HEK293 (cell line): Measurements from ENCODE around the gene NR0B2.

Experiments
- CTCF ChIA-PET: fragments of 350-600 bp; formaldehyde crosslinking; extraction: SDS; loops from one replicate; lab custom pipeline; 2021; ENCODE audit warnings: antibody characterized with exemption; lab: Yijun Ruan, JAX
- POLR2A ChIA-PET: fragments of 300-600 bp; formaldehyde crosslinking; extraction: SDS; loops from one replicate; lab custom pipeline; 2020; ENCODE audit warnings: antibody characterized with exemption, inconsistent platforms; lab: Yijun Ruan, JAX
- H3K27ac ChIP-seq: fragments of 200-500 bp; sonication (Bioruptor generic); 2 replicates; pipeline ENCODE4 v1.5.1; 2014; ENCODE audit warnings: low read depth, low read length, control low read depth, inconsistent platforms; ENCODE audit errors: extremely low read depth
- H3K36me3 ChIP-seq, 2 experiments: fragments of 200-500 bp in 1 of 2; sonication (Bioruptor generic) in 1 of 2; 1 replicate in 1 of 2; 2 replicates in 1 of 2; pipeline ENCODE4 v1.5.1; 2014 to 2017; ENCODE audit warnings: inconsistent platforms in 2 of 2, low read length in 2 of 2; ENCODE audit not compliant: control insufficient read depth in 2 of 2, insufficient read depth in 1 of 2
- H3K4me1 ChIP-seq: fragments of 200-500 bp; sonication (Bioruptor generic); 2 replicates; pipeline ENCODE4 v1.5.1; 2014; ENCODE audit warnings: mild to moderate bottlenecking, low read length, inconsistent platforms; ENCODE audit not compliant: control insufficient read depth, insufficient read depth
- H3K4me3 ChIP-seq: 2 replicates; pipeline ENCODE4 v1.5.1; 2011; ENCODE audit warnings: low read depth, mild to moderate bottlenecking, control low read depth, low read length, moderate library complexity
- H3K9me3 ChIP-seq: fragments of 200-500 bp; sonication (Bioruptor generic); 2 replicates; pipeline ENCODE4 v1.5.1; 2014; ENCODE audit warnings: low read depth, low read length, inconsistent platforms; ENCODE audit not compliant: control insufficient read depth, insufficient read depth
- BCL11B ChIP-seq: fragments of 450-650 bp; formaldehyde crosslinking; IDR thresholded peaks from 2 replicates; pipeline ENCODE4 v1.5.1; 2016; ENCODE audit warnings: low read depth, missing biosample characterization, missing genetic modification characterization
- ELK4 ChIP-seq: IDR thresholded peaks from 2 replicates; pipeline ENCODE4 v1.6.1; 2011; ENCODE audit warnings: mild to moderate bottlenecking, low read depth, low read length, borderline replicate concordance
- KLF8 ChIP-seq: fragments of 450-650 bp; formaldehyde crosslinking; IDR thresholded peaks from 2 replicates; pipeline ENCODE4 v1.5.1; 2016; ENCODE audit warnings: missing biosample characterization, missing genetic modification characterization
- OVOL3 ChIP-seq: fragments of 450-650 bp; formaldehyde crosslinking; IDR thresholded peaks from 2 replicates; pipeline ENCODE4 v1.5.1; 2016; ENCODE audit warnings: missing biosample characterization, missing genetic modification characterization
- SALL2 ChIP-seq: fragments of 450-650 bp; formaldehyde crosslinking; IDR thresholded peaks from 2 replicates; pipeline ENCODE4 v1.5.0; 2017; ENCODE audit warnings: missing biosample characterization, mild to moderate bottlenecking, missing genetic modification characterization, borderline replicate concordance
- TRIM28 ChIP-seq: IDR thresholded peaks from 2 replicates; pipeline ENCODE4 v1.6.1; 2011; ENCODE audit warnings: low read length, control low read depth, borderline replicate concordance
- ZBTB17 ChIP-seq: fragments of 450-650 bp; formaldehyde crosslinking; IDR thresholded peaks from 2 replicates; pipeline ENCODE4 v1.5.1; 2016; ENCODE audit warnings: missing biosample characterization, missing genetic modification characterization
- ZBTB20 ChIP-seq: fragments of 450-650 bp; formaldehyde crosslinking; IDR thresholded peaks from 2 replicates; pipeline ENCODE4 v1.5.1; 2016; ENCODE audit warnings: missing biosample characterization, missing genetic modification characterization
- ZBTB8A ChIP-seq: fragments of 450-650 bp; formaldehyde crosslinking; IDR thresholded peaks from 2 replicates; pipeline ENCODE4 v1.5.1; 2016; ENCODE audit warnings: missing biosample characterization, missing genetic modification characterization
- ZFHX2 ChIP-seq: fragments of 450-650 bp; formaldehyde crosslinking; conservative IDR thresholded peaks from 2 replicates; pipeline ENCODE4 v1.5.1; 2016; ENCODE audit warnings: missing biosample characterization, missing genetic modification characterization
- ZFP69B ChIP-seq: fragments of 450-650 bp; formaldehyde crosslinking; IDR thresholded peaks from 2 replicates; pipeline ENCODE4 v1.5.1; 2016; ENCODE audit warnings: missing biosample characterization, missing genetic modification characterization
- ZNF112 ChIP-seq: fragments of 450-650 bp; formaldehyde crosslinking; IDR thresholded peaks from 2 replicates; pipeline ENCODE4 v1.5.0; 2017; ENCODE audit warnings: missing biosample characterization, missing genetic modification characterization
- ZNF174 ChIP-seq: fragments of 450-650 bp; formaldehyde crosslinking; IDR thresholded peaks from 2 replicates; pipeline ENCODE4 v1.5.0; 2017; ENCODE audit warnings: missing biosample characterization, mild to moderate bottlenecking, missing genetic modification characterization
- ZNF211 ChIP-seq: fragments of 450-650 bp; formaldehyde crosslinking; IDR thresholded peaks from 2 replicates; pipeline ENCODE4 v1.5.1; 2016; ENCODE audit warnings: low read depth, missing biosample characterization, missing genetic modification characterization
- ZNF335 ChIP-seq: fragments of 450-650 bp; formaldehyde crosslinking; conservative IDR thresholded peaks from 2 replicates; pipeline ENCODE4 v1.5.1; 2016; ENCODE audit warnings: missing biosample characterization, missing genetic modification characterization
- ZNF366 ChIP-seq: fragments of 450-650 bp; formaldehyde crosslinking; conservative IDR thresholded peaks from 2 replicates; pipeline ENCODE4 v1.5.1; 2016; ENCODE audit warnings: missing biosample characterization, missing genetic modification characterization
- ZNF37A ChIP-seq: fragments of 450-650 bp; IDR thresholded peaks from 2 replicates; pipeline ENCODE4 v1.5.1; 2018; ENCODE audit warnings: missing biosample characterization, missing genetic modification characterization
- ZNF423 ChIP-seq: fragments of 450-650 bp; formaldehyde crosslinking; IDR thresholded peaks from 2 replicates; pipeline ENCODE4 v1.5.1; 2016; ENCODE audit warnings: missing biosample characterization, missing genetic modification characterization
- ZNF580 ChIP-seq: fragments of 450-650 bp; formaldehyde crosslinking; IDR thresholded peaks from 2 replicates; pipeline ENCODE4 v1.5.1; 2016; ENCODE audit warnings: missing biosample characterization, missing genetic modification characterization
- ZNF777 ChIP-seq: fragments of 450-650 bp; formaldehyde crosslinking; IDR thresholded peaks from 2 replicates; pipeline ENCODE4 v1.5.1; 2017; ENCODE audit warnings: missing biosample characterization, missing genetic modification characterization, borderline replicate concordance
- ZNF792 ChIP-seq: fragments of 450-650 bp; formaldehyde crosslinking; IDR thresholded peaks from 2 replicates; pipeline ENCODE4 v1.5.1; 2016; ENCODE audit warnings: missing biosample characterization, missing genetic modification characterization
- ZSCAN5A ChIP-seq: fragments of 450-650 bp; formaldehyde crosslinking; IDR thresholded peaks from 2 replicates; pipeline ENCODE4 v1.5.1; 2016; ENCODE audit warnings: missing biosample characterization, missing genetic modification characterization
- TF ChIP-seq, protein P1 (sequence below): fragments of 450-650 bp; formaldehyde crosslinking; IDR thresholded peaks from 2 replicates; pipeline ENCODE4 v1.5.1; 2016; ENCODE audit warnings: missing biosample characterization, missing genetic modification characterization
- TF ChIP-seq, protein P2 (sequence below): fragments of 450-650 bp; formaldehyde crosslinking; optimal IDR thresholded peaks from 2 replicates; pipeline ENCODE3; 2016; ENCODE audit warnings: missing biosample characterization, mild to moderate bottlenecking, missing genetic modification characterization
- TF ChIP-seq, protein P3 (sequence below): fragments of 450-650 bp; formaldehyde crosslinking; IDR thresholded peaks from 2 replicates; pipeline ENCODE4 v1.5.1; 2016; ENCODE audit warnings: missing biosample characterization, missing genetic modification characterization, borderline replicate concordance
- TF ChIP-seq, protein P4 (sequence below): sonication (generic); formaldehyde crosslinking; IDR thresholded peaks from 2 replicates; pipeline ENCODE4 v1.8.1; 2022; ENCODE audit warnings: mild to moderate bottlenecking, moderate library complexity, missing genetic modification reagents

The NR0B2 gene

GRCh38 chr1:26864610-26865480, 48.9 kb downstream of the NR0B2 start:
- peak overlapping the region; percentile 61 for H3K27ac ChIP-seq
- H3K4me1 ChIP-seq: 0 out of 2 replicates have a peak, but pooled peaks cover 2% of the 10 kb centered on the region
- no peaks in the 10 kb centered on the region for H3K9me3 ChIP-seq
- no peaks in the 10 kb centered on the region for H3K36me3 ChIP-seq
- H3K4me3 ChIP-seq: peak overlapping the region; percentile 59
- CTCF ChIA-PET: interaction anchor here (0.5 to 4.1 kb wide), 10 partner anchors 9 to 788 kb away, joined by 3 to 18 read pairs (median 4); partner anchors contain the start of gene ZDHHC18
- POLR2A ChIA-PET: interaction anchor here (0.5 to 2.6 kb wide), 35 partner anchors 9 to 908 kb away, joined by 3 to 30 read pairs (median 4); partner anchors contain the start of genes GPATCH3, GPN2, HMGN2 and NUDC
- peak; percentile 76; the same call in 1 of the 2 replicates for TF ChIP-seq TRIM28
- TF ChIP-seq ZBTB20 (tag by site-specific recombination): peak; percentile 85; the same call in 1 of the 2 replicates
- TF ChIP-seq, protein P1, sequence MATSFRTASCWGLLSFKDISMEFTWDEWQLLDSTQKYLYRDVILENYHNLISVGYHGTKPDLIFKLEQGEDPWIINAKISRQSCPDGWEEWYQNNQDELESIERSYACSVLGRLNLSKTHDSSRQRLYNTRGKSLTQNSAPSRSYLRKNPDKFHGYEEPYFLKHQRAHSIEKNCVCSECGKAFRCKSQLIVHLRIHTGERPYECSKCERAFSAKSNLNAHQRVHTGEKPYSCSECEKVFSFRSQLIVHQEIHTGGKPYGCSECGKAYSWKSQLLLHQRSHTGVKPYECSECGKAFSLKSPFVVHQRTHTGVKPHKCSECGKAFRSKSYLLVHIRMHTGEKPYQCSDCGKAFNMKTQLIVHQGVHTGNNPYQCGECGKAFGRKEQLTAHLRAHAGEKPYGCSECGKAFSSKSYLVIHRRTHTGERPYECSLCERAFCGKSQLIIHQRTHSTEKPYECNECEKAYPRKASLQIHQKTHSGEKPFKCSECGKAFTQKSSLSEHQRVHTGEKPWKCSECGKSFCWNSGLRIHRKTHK (tag by site-specific recombination): no peak
- TF ChIP-seq ZNF211: no peak
- peak; percentile 71 for TF ChIP-seq ZNF335 (tag by site-specific recombination)
- no peak for TF ChIP-seq SALL2 (tag by site-specific recombination)
- TF ChIP-seq, protein P2, sequence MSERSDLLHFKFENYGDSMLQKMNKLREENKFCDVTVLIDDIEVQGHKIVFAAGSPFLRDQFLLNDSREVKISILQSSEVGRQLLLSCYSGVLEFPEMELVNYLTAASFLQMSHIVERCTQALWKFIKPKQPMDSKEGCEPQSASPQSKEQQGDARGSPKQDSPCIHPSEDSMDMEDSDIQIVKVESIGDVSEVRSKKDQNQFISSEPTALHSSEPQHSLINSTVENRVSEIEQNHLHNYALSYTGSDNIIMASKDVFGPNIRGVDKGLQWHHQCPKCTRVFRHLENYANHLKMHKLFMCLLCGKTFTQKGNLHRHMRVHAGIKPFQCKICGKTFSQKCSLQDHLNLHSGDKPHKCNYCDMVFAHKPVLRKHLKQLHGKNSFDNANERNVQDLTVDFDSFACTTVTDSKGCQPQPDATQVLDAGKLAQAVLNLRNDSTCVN (tag by site-specific recombination): peak; percentile 86
- peak; percentile 55; the same call in 1 of the 2 replicates for TF ChIP-seq ZNF792 (tag by site-specific recombination)
- TF ChIP-seq ZBTB17 (tag by site-specific recombination): peak; percentile 73
- TF ChIP-seq KLF8 (tag by site-specific recombination): peak; percentile 74
- 0 out of 2 replicates have a peak, but pooled peaks have one; percentile 24 for TF ChIP-seq ZNF366 (tag by site-specific recombination)
- no peak for TF ChIP-seq ZNF37A (tag by site-specific recombination)
- TF ChIP-seq ZNF174 (tag by site-specific recombination): no peak
- peak; percentile 90 for TF ChIP-seq ZSCAN5A (tag by site-specific recombination)
- TF ChIP-seq OVOL3 (tag by site-specific recombination): no peak
- TF ChIP-seq ZNF112 (tag by site-specific recombination): no peak
- peak; percentile 62 for TF ChIP-seq ZFHX2 (tag by site-specific recombination)
- no peak for TF ChIP-seq ZNF777 (tag by site-specific recombination)
- TF ChIP-seq ZFP69B (tag by site-specific recombination): peak; percentile 75; the same call in 1 of the 2 replicates
- TF ChIP-seq ZNF580 (tag by site-specific recombination): peak; percentile 45; the same call in 1 of the 2 replicates
- peak; percentile 68 for TF ChIP-seq BCL11B
- TF ChIP-seq ZNF423: no peak
- TF ChIP-seq, protein P3, sequence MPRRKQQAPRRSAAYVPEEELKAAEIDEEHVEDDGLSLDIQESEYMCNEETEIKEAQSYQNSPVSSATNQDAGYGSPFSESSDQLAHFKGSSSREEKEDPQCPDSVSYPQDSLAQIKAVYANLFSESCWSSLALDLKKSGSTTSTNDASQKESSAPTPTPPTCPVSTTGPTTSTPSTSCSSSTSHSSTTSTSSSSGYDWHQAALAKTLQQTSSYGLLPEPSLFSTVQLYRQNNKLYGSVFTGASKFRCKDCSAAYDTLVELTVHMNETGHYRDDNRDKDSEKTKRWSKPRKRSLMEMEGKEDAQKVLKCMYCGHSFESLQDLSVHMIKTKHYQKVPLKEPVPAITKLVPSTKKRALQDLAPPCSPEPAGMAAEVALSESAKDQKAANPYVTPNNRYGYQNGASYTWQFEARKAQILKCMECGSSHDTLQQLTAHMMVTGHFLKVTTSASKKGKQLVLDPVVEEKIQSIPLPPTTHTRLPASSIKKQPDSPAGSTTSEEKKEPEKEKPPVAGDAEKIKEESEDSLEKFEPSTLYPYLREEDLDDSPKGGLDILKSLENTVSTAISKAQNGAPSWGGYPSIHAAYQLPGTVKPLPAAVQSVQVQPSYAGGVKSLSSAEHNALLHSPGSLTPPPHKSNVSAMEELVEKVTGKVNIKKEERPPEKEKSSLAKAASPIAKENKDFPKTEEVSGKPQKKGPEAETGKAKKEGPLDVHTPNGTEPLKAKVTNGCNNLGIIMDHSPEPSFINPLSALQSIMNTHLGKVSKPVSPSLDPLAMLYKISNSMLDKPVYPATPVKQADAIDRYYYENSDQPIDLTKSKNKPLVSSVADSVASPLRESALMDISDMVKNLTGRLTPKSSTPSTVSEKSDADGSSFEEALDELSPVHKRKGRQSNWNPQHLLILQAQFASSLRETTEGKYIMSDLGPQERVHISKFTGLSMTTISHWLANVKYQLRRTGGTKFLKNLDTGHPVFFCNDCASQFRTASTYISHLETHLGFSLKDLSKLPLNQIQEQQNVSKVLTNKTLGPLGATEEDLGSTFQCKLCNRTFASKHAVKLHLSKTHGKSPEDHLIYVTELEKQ (tag by site-specific recombination): peak; percentile 6; the same call in 1 of the 2 replicates
- TF ChIP-seq, protein P4, sequence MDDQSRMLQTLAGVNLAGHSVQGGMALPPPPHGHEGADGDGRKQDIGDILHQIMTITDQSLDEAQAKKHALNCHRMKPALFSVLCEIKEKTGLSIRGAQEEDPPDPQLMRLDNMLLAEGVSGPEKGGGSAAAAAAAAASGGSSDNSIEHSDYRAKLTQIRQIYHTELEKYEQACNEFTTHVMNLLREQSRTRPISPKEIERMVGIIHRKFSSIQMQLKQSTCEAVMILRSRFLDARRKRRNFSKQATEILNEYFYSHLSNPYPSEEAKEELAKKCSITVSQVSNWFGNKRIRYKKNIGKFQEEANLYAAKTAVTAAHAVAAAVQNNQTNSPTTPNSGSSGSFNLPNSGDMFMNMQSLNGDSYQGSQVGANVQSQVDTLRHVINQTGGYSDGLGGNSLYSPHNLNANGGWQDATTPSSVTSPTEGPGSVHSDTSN (CRISPR knock-in tag): no peak
- no peak for TF ChIP-seq ELK4
- TF ChIP-seq ZBTB8A: peak; percentile 92
